GM19452 (cell line): Measurements from ENCODE around the gene APOL4.
"Not testable (repeated sequence)": the region's sequence is repeated elsewhere in the genome, so short reads cannot be mapped to it uniquely, and the experiment has no call there.

ENCODE experiments used
- ATAC-seq: cut with Tn5 transposase; IDR thresholded peaks from one replicate; pipeline ENCODE4 v1.9.1; 2021; ENCODE audit not compliant: unreplicated experiment

Gene APOL4

GRCh38 chr22:36156515-36157419 lies 44.8 kb downstream of the APOL4 start:
- ATAC-seq: no peak

- no peak for ATAC-seq
These were observed 45.5 kb downstream of the APOL4 start for GRCh38 chr22:36156119-36156514.

- ATAC-seq: no peak
These were observed 45.9 kb downstream of the APOL4 start for GRCh38 chr22:36155702-36156101.

DNA sequence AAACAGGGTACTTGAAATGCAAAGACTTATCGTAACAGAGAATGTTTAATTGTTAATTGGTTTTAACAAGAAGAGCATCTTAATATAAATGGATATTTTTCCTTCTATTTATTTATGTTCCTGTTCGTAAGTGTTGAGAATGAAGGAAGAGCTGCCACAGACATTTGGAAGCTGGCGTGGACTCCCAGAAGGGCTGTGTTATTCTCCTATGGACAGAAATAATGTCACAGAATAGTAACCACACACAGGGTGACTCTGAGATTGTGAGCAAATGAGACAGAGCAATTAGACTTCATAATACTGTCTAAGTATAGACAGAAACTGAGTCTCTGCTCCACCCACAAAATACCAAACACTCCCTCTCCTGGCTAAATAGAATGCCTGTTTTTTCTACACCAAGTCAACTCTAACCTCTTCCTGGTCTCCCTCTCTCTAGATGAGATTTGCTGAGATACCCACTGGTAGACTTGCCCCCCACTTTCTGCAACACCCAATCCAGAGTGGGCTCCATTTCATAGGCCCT lies 47.1 kb downstream of the APOL4 start:
- no peak for ATAC-seq

GRCh38 chr22:36153501-36154422 lies 47.8 kb downstream of the APOL4 start:
- no peak for ATAC-seq

- ATAC-seq: not testable (repeated sequence)
These were observed 48.8 kb downstream of the APOL4 start for GRCh38 chr22:36152821-36153220.

GRCh38 chr22:36152088-36152487 lies 49.5 kb downstream of the APOL4 start:
- no peak for ATAC-seq

DNA sequence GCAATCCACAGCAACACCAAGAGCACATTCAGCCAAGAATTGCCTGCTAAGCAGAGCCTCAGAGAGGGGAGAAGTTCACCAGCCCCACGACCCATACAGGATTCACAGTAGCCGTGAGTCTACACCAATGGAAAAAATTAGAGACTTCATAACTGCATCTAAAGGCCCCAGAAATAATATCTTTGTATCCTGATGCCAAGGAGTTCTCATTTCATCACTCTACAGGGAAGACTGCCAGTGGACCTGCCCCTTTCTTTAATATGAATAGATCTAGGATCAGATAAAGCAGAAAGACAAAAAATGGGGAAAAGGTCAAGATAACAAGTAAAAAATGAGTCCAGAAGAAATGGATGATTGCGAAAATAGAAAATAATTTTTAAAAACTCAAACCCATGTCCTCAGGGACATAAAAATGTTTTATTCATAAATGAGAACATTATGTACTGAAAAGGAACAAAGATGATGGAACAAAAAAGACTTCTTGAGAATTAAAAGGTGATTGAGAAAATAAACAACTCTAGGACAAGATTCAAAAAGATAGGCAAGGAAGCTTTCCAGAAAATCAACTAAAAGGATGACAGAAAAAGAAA lies 50.5 kb downstream of the APOL4 start:
- ATAC-seq: no peak

DNA sequence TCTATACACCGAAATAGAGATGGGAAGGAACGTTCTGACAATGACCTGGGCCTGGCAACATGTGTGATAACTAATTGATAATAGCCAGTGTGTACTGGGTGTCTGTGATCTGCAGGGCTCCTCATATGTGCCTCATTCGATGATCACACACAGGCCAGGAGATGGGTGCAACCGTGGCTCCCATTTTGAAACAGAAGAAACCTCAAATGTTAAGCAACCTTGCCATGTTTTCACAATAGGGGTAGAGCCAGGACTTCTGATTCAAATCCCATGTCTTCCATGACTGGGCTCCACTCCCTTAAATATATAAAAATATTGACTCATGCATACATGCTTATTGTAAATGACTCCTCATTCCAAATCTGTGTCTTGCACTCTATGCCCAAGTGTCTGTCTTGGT lies 52.2 kb downstream of the APOL4 start:
- no peak for ATAC-seq

DNA sequence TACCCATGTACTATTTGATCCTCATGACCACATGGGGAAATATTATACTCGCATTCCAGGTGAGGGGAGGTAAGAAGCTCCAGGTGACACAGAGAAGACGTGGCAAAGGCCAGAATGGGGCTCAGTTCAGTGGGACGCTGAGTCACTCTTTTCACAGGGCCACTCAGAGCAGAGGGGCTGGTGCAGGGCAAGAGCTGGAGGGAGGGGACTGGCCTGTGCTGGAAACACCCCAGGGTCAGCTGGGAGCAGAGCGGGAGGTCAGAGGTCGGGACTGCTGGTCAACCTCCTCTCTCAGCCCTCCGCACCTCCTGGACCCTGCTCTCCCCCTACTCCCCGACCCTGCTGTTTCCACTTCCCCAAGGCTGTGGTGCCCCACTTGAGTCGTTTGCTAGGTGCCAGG lies 53.2 kb downstream of the APOL4 start:
- ATAC-seq: no peak

GRCh38 chr22:36147196-36147791 lies 54.3 kb downstream of the APOL4 start:
- no peak for ATAC-seq

GRCh38 chr22:36145881-36146280 lies 55.7 kb downstream of the APOL4 start:
- ATAC-seq: no peak

- no peak for ATAC-seq
These were observed 56.6 kb downstream of the APOL4 start for GRCh38 chr22:36144886-36145541.

DNA sequence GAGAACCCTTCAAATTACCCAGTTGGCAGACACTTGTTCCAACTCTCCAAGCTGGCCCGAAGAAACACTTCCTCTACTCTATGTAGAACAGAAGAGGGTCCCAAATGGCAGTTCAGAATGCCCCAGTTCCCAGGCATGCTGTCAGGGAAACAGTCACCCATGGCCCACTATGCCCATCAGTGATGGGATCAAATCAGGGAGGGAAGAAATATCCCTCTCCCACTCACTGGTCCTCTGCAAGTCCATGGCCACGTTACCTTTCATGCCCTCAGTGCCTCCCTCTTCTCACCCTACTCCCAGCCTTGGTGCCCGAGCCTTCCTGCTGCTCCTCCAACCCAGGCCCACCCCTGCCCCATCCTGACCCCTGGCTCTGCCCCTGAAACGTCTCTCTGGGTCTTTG lies 57.7 kb downstream of the APOL4 start:
- ATAC-seq: no peak

DNA sequence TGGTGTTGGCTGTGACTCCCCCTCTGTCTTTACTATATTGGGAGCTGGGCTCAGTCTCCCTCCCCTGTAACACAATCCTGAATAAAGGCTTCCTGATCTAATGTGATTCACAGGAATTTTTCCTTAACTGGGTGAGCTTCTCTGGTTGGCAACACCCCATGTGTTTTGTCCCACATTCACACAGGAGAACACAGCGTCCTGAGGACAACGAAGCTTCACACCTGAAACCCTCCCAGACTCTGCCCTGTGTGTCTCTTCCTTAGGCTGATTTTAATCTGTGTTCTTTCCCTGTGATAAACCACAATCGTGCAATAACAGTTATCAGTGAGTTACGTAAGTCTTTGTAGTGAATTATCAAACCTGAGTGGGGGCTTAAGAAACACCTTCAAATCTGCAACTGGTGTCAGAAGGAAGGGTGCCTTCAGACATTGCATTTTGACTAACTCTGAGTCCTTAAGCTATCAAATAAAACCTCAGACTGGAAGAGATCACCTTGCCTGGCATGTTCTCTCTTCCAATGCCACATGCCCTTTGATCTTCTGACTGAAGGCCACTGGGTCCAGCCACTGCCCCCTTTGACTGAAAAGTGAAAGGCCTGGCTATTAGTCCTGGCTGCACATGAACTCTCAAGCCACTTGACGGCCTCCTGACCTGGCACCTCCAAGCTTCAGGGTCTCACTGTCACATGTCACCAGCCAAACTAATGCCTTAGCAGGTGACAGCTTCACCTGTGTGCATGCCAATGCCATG lies 58.4 kb downstream of the APOL4 start:
- no peak for ATAC-seq

DNA sequence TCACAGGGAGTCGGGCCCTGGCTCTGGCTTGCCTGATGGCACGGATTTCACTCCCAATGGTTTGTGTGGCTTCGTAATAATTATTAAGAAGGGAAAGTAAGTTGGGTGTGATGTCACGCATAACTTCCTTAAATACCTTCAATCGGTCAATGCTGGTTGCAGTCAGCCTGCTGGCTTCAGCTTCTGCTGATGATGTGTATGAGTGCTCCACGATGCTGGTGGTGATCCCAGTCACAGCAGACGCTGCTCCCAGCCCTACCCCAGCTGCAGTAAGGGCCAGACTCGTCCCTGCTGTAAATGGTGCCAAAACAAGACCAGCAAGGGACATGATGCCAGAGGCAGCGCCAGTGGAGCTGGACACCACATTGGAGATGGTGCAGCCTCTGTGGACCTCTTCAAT lies 60.1 kb downstream of the APOL4 start:
- ATAC-seq: no peak
